K562 (cell line): Measurements from ENCODE around the gene BDH1. TPM values are rescaled to one million over a fixed set of nuclear protein-coding genes. Genes with fewer than 3 reads are reported as not detected.

Experiments used
- CEBPZ ChIP-seq: fragments of 150-350 bp; IDR thresholded peaks from 2 replicates; pipeline ENCODE4 v1.6.1; 2014; ENCODE audit warnings: low read depth, mild to moderate bottlenecking, low read length, borderline replicate concordance
- ELF1 ChIP-seq: fragments of 200-800 bp; sonication (Bioruptor generic); IDR thresholded peaks from 2 replicates; pipeline ENCODE4 v1.6.1; 2016; ENCODE audit warnings: missing genetic modification characterization, missing compliant biosample characterization
- FIP1L1 ChIP-seq: fragments of 200-400 bp; formaldehyde crosslinking; IDR thresholded peaks from 2 replicates; pipeline ENCODE4 v1.6.1; 2018; ENCODE audit warnings: mild to moderate bottlenecking, low read depth, low read length; ENCODE audit not compliant: poor library complexity, severe bottlenecking
- RFX5 ChIP-seq: IDR thresholded peaks from 2 replicates; pipeline ENCODE4 v1.6.1; 2011; ENCODE audit warnings: low read depth, mild to moderate bottlenecking, improper control_type of control experiment, low read length
- ZNF518B ChIP-seq: fragments of 250-450 bp; sonication (Bioruptor Pico); IDR thresholded peaks from 2 replicates; pipeline ENCODE4 v1.5.0; 2021; ENCODE audit warnings: mild to moderate bottlenecking, moderate library complexity
- polyA plus RNA-seq, 8 experiments: library from polyadenylated mRNA; depleted of rRNA in 4 of 8; stranded (reverse) in 5 of 8; unstranded in 3 of 8; fragments of >200 nt; fragmentation: Nextera tagmentation in 2 of 8; fragmentation: Illumina TruSeq in 1 of 8; extraction: Ambion mirVana in 2 of 8; extraction: Trizol in 1 of 8; gene quantifications; 2 replicates each; pipeline versions ENCODE4 v1.2.1 to v1.2.3, GENCODE V29; 2011 to 2014; ENCODE audit warnings: inconsistent platforms in 1 of 8, missing spikeins in 1 of 8
- total RNA-seq, 7 experiments: library from RNA; depleted of rRNA in 6 of 7; stranded (reverse); fragments of >200 nt in 6 of 7; fragmentation: Illumina TruSeq in 2 of 7; extraction: Trizol in 2 of 7; gene quantifications; 2 replicates each; pipeline versions ENCODE4 v1.2.1 to v1.2.3, GENCODE V29; 2011 to 2021; ENCODE audit warnings: low replicate concordance in 1 of 7

BDH1 gene
- total and polyA plus RNA-seq, 9 of the 15 experiments (the other 6 are each of a cell fraction or from before 2014, with no cell fraction given) = 0.07 to 0.89 (median 0.12) TPM; not detected in 3

GRCh38 chr3:197595470-197596185 lies 39.9 kb upstream of the BDH1 start (continued):
- TF ChIP-seq CEBPZ (no peak), ELF1 (tag) (no peak), FIP1L1 (no peak), RFX5 (no peak), ZNF518B (CRISPR knock-in tag) (no peak)
